Nephron progenitor cell (in vitro differentiated cells): ENCODE measurements around the gene PLA2G2E.

Experiments used
- DNase-seq: peaks from one replicate; pipeline ENCODE4 v3.0.0; 2021
- H3K27ac Mint-ChIP-seq: 2 replicates; pipeline ENCODE4 v1.8.0; 2021; ENCODE audit warnings: mild to moderate bottlenecking, moderate library complexity, mixed read lengths
- H3K27me3 Mint-ChIP-seq: 2 replicates; pipeline ENCODE4 v1.8.0; 2021; ENCODE audit warnings: mild to moderate bottlenecking, low read depth, mixed read lengths; ENCODE audit not compliant: poor library complexity
- H3K36me3 Mint-ChIP-seq: 2 replicates; pipeline ENCODE4 v1.8.0; 2021; ENCODE audit warnings: low read depth, mixed read lengths
- H3K4me1 Mint-ChIP-seq: 2 replicates; pipeline ENCODE4 v1.8.0; 2021; ENCODE audit warnings: mixed read lengths
- H3K4me3 Mint-ChIP-seq: 2 replicates; pipeline ENCODE4 v1.8.0; 2021; ENCODE audit warnings: mild to moderate bottlenecking, moderate library complexity, mixed read lengths
- H3K9me3 Mint-ChIP-seq: 2 replicates; pipeline ENCODE4 v1.8.0; 2021; ENCODE audit warnings: mild to moderate bottlenecking, moderate library complexity, mixed read lengths
- TF ChIP-seq, protein P1 (sequence below): fragments of 200-600 bp; sonication (generic); IDR thresholded peaks from 2 replicates; pipeline ENCODE4 v1.5.0; 2021; ENCODE audit warnings: antibody characterized with exemption

The PLA2G2E gene

GRCh38 chr1:19923137-19923952 lies at the start of gene PLA2G2E:
PLA2G2E (minus strand) TSS chr1:19923617; CDS start chr1:19923559, 58 bp downstream.
- peaks cover 34% of the 10 kb centered on the region for H3K4me1 Mint-ChIP-seq
- H3K9me3 Mint-ChIP-seq, result peaks cover 3% of the 10 kb centered on the region
- no peak within 1 kb of the TSS for H3K4me3 Mint-ChIP-seq
- TF ChIP-seq, protein P1, sequence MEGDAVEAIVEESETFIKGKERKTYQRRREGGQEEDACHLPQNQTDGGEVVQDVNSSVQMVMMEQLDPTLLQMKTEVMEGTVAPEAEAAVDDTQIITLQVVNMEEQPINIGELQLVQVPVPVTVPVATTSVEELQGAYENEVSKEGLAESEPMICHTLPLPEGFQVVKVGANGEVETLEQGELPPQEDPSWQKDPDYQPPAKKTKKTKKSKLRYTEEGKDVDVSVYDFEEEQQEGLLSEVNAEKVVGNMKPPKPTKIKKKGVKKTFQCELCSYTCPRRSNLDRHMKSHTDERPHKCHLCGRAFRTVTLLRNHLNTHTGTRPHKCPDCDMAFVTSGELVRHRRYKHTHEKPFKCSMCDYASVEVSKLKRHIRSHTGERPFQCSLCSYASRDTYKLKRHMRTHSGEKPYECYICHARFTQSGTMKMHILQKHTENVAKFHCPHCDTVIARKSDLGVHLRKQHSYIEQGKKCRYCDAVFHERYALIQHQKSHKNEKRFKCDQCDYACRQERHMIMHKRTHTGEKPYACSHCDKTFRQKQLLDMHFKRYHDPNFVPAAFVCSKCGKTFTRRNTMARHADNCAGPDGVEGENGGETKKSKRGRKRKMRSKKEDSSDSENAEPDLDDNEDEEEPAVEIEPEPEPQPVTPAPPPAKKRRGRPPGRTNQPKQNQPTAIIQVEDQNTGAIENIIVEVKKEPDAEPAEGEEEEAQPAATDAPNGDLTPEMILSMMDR, result no peak
- no peak within 1 kb of the TSS for H3K27ac Mint-ChIP-seq
- DNase-seq, result peak; percentile 16
- peaks cover 7% of the 10 kb centered on the region for H3K27me3 Mint-ChIP-seq
- no peaks in the 10 kb centered on the region for H3K36me3 Mint-ChIP-seq

DNA sequence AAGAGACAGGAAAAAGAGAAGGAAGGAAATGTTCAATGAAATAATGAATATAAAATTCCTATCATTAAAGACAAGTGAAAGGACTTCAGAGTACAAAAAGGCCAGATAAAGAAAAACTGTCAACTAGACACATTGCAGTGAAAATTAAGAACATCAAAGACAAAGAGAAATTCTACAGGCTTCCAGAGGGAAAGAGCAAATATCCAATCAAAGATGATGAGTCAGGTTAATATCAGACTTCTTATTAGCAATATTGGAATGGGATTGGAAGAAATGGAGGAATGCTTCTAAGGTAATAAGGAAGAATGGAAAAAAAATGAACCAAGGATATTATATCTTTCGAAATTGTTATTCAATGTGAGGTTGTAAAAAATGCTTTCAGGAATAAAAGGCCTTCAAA lies 48.2 kb upstream of the PLA2G2E start:
- Mint-ChIP-seq H3K36me3 (no peaks in the 10 kb centered on the region), H3K4me3 (no peak overlapping the region), H3K9me3 (no peaks in the 10 kb centered on the region), H3K27me3 (peaks cover 4% of the 10 kb centered on the region), H3K4me1 (peaks cover 17% of the 10 kb centered on the region), H3K27ac (no peak overlapping the region)
- TF ChIP-seq, protein P1, result no peak
- DNase-seq, result no peak

DNA sequence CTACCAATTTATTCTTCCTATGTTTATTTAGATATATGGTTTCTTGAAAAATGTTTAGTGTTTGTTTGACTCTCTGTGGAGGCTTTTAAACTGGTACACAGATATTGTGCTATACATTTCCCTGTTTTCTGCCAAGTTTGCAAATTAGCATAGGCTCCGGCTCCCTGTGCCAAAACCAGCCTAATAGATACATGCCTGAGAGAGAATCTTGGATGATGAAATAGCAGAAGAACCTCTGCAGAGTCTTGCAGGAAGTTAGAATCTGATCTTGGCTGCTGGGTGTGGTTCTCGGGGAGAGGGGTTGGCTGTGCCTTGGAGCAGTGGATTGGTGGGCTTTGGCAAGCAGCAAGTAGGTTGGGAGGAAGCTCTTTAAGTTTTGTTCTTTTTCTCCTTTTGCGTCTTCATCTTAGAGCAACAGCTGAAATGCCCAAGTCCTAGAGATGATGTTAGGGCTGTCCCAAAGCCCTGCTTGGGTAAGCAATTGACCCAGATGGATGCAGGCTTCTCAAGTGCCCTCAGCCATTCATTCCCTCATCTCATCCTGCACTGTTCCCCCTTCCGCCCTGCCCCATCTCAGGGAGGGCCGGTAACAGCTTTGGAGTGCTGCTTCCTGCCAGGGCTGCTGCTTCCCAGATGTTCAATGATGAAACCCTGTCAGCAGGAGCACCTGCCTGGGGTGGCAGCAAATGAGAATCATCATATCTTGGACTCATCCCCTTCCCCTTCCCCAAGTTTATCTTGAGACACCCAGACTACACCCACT lies 46.7 kb upstream of the PLA2G2E start:
- Mint-ChIP-seq H3K9me3 (peaks cover 7% of the 10 kb centered on the region), H3K27me3 (peaks cover 5% of the 10 kb centered on the region), H3K27ac (no peak overlapping the region), H3K36me3 (no peaks in the 10 kb centered on the region), H3K4me3 (no peak overlapping the region), H3K4me1 (peaks cover 17% of the 10 kb centered on the region)
- no peak for DNase-seq
- TF ChIP-seq, protein P1, result no peak

DNA sequence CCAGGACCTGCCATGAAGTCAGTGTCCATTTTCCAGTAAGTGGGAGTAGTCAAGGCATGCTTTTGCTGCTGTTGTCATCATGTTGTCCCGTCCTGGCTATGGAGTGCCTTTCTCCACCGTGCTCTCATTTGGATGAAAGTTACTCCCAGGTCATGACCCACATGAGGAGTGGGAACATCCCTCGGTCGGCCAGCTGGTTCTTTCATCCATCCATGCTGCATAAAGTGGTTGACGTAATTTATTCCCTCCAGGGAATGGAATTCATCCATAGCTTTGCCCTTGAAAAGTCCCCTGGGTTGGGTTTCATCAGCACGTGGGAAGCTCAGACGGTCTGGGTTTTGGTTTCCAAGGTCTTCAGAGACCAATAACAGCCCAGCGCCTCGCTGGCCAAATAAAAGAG lies 44.4 kb upstream of the PLA2G2E start:
- Mint-ChIP-seq H3K4me3 (no peak overlapping the region), H3K27ac (no peak overlapping the region), H3K4me1 (peaks cover 17% of the 10 kb centered on the region), H3K9me3 (peaks cover 22% of the 10 kb centered on the region), H3K27me3 (peaks cover 16% of the 10 kb centered on the region), H3K36me3 (no peaks in the 10 kb centered on the region)
- TF ChIP-seq, protein P1, result no peak
- no peak for DNase-seq

DNA sequence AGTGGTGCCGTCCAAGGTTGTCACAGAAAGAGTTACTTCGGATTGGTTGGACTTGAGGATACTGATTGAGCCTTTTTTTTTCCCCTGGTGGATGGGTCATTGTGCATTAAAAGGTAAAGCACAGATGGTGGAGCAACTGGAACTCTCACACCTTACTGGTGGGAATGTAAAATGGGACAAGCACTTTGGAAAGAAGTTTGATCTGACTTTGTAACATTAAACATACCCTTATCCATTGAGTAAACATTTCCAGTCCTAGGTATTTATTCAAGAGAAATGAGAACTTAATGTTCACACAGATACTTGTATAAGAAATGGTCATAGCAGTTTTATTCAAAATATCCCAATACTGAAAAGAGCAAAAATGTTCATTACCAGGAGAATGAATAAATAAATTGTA lies 41.1 kb upstream of the PLA2G2E start:
- DNase-seq, result no peak
- Mint-ChIP-seq H3K27me3 (peaks cover 14% of the 10 kb centered on the region), H3K27ac (no peak overlapping the region), H3K36me3 (no peaks in the 10 kb centered on the region), H3K9me3 (peaks cover 22% of the 10 kb centered on the region), H3K4me1 (peaks cover 17% of the 10 kb centered on the region), H3K4me3 (no peak overlapping the region)
- TF ChIP-seq, protein P1, result no peak
